GM19328 (cell line): Measurements from ENCODE around the gene MYOCD.
"Not testable (repeated sequence)": the region's sequence is repeated elsewhere in the genome, so short reads cannot be mapped to it uniquely, and the experiment has no call there.

Experiments used
- ATAC-seq: cut with Tn5 transposase; IDR thresholded peaks from one replicate; pipeline ENCODE4 v1.9.1; 2021; ENCODE audit warnings: mild to moderate bottlenecking, moderate library complexity; ENCODE audit not compliant: unreplicated experiment

MYOCD gene, protein sequence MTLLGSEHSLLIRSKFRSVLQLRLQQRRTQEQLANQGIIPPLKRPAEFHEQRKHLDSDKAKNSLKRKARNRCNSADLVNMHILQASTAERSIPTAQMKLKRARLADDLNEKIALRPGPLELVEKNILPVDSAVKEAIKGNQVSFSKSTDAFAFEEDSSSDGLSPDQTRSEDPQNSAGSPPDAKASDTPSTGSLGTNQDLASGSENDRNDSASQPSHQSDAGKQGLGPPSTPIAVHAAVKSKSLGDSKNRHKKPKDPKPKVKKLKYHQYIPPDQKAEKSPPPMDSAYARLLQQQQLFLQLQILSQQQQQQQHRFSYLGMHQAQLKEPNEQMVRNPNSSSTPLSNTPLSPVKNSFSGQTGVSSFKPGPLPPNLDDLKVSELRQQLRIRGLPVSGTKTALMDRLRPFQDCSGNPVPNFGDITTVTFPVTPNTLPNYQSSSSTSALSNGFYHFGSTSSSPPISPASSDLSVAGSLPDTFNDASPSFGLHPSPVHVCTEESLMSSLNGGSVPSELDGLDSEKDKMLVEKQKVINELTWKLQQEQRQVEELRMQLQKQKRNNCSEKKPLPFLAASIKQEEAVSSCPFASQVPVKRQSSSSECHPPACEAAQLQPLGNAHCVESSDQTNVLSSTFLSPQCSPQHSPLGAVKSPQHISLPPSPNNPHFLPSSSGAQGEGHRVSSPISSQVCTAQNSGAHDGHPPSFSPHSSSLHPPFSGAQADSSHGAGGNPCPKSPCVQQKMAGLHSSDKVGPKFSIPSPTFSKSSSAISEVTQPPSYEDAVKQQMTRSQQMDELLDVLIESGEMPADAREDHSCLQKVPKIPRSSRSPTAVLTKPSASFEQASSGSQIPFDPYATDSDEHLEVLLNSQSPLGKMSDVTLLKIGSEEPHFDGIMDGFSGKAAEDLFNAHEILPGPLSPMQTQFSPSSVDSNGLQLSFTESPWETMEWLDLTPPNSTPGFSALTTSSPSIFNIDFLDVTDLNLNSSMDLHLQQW

DNA sequence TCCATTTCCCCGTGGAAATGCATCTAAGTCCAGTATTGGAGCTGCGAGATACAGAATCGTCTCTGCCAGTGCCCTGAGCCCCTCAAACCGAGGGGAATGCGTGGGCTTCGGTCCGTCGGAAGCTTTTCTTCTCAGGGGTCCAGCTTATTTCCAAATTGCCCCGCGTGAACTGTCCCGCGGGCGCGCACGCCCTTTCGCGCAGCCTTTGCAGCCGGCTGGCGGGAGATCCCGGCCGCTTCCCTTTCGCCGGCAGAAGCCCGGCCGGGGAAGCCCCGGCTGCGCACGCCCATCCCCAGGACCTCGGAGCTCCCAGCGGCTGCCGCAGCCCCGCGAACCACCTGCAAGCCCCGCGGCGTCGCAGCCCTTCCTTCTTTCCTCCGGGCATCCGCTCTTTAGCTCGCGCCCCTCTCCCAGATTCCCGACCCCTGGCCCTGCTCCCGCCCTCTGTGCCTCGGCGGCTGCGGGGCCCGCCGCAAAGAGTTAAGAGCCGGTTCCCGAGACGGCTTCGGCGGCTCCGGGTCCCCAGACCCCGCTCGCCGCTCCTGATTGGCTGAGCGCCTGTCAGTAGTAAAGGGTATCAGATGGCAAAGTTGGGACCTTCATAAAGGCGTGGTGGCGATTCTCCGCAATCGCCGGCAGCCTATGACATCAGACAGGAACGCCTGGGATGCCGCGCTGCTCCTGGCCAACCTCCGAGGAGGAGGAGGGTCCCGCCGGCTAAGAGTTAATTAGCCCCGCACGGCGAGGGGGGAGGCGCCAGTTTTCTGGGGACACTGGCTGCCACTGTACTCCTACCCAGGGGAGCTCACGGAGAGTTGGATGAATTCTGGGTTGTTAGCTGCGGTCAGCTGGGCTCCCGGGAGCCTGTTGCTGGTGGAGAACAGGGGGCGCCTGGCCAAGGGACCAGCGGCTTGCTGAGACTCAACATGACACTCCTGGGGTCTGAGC, at the start of gene MYOCD:
Gene MYOCD (plus strand): TSS at position 628 of the 948 bp plus-strand sequence. CDS start 299 bp downstream, at position 927.
- no peak for ATAC-seq

DNA sequence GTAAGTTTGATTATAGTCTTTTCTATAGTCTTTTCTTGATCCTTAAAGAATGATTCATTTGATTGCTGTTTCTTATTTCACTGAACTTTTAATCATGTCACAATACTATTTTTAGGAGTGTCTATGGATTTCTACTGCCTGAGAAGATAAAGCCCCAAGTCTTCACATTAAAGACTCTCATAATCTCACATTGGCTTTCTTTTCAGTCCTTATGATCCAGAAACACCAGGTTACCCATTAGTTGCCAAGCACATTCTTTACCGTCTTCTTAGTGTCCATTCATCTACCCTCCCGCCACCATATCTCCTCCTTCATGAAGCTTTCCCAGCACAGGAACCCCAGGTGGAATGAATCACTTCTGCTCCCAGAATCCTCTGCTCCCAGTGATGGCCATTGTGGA, 49.5 kb upstream of the MYOCD start:
- ATAC-seq = no peak

GRCh38 chr17:12618557-12618956, 47.1 kb upstream of the MYOCD start:
- no peak for ATAC-seq

GRCh38 chr17:12619459-12620199, 46.1 kb upstream of the MYOCD start:
- ATAC-seq = no peak

DNA sequence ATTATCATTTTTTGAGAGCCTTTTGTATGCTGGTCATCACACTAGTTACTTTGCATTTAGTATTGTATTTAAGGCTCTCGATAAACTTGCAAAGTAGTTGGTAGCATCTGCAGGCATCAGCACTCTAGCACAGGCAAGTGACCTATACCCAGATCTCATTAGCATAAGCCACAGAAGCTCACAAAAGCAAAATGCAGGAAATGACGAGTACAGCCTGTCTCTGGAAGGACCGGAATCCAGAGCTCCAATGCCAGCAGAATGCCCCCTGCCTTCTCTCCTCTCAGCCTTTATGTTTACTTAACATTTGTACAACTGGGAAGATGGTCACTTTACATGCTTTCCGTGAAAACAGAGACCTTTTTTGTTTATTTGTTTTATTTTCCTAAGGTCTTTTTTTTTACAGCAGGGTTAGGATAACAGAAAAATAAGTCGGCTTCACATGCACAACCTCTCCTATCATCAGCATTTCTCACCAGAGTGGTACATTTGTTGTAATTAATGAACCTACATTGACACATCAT, 45.4 kb upstream of the MYOCD start:
- ATAC-seq = no peak

- no peak for ATAC-seq
These were observed 43.0 kb upstream of the MYOCD start for GRCh38 chr17:12622726-12623125.

DNA sequence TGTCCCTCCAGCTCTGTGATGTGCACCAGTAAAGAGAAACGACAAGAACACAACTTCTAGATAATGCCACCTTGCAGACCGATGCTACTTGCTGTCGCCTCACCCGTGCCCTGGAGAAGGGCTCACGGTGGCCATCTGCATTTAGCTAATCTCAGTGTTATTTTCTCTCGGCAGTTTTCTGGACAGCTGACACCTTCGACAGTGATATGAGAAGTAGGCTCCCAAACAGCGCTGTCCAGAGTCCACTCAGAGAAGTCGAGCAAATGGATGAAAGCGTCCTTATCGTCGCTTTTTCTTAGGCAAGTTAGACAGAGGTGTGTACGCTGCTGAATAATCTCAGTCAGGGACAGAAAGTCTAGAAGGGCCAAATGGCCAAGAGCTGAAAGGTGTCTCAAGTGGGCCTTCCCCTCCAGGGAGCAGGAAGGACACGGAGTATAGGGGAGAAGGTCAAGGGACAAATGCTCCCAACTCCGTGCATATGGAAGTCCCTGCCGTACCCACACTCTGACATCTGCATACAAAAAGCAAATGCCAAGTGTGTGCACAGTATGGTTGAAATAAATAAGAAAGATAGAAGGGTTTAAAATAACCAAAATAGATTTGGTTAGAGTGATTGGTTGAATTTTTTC, 42.4 kb upstream of the MYOCD start:
- ATAC-seq = no peak

- ATAC-seq = no peak
These were observed 41.5 kb upstream of the MYOCD start for GRCh38 chr17:12624211-12624610.

- no peak for ATAC-seq
These were observed 40.6 kb upstream of the MYOCD start for GRCh38 chr17:12625092-12625491.

DNA sequence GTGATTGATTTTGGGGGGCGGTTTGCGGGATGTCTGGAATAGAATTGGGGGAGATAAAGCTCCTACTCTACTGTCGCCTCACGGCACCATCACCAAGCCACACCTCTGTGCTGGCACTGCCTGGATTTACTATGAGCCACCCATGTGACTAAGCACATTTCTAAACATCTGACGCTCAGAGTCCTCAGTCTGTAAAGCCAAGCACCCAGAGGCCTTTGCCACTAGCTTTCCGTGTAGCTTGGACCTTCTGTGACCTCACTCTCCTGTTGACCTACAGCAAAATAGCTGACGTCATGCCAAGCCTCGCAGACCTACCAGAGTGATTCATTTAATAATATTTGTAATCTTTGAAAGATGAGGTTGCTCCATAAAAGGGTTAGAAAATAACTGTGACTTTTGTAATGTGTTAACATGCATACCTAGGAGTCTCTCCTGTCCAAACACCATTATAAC, 38.5 kb upstream of the MYOCD start:
- no peak for ATAC-seq

DNA sequence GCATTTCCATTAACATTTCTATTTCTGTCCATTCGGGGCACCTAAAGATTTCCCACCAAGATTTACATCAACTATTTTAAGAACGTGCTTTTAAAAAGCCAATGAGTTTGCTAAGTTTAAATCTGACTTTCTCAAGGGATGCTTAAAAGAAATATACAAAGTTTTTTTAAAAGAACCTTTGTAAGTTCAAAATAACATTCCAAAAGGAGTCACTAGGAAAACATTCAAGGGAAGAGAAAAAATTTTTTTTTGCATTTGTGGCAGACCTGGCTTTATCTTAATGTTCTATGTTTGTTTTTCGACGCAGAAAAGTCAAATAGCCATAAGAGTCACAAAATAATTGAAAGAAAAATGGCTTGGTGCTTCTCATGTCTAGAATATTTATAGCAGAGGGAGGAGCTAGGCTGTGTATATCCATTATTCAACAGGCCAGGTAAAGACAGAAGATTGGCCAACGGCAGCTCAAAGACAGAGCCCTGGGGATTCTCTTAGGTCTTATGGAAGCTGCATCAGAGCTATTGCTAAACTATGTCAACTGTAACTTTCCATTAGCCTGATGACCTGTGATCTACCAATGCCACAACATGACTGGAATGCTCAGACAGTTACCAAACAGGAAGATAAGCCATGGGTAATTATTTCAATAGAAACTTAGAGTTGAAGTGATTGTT, 37.8 kb upstream of the MYOCD start:
- no peak for ATAC-seq

DNA sequence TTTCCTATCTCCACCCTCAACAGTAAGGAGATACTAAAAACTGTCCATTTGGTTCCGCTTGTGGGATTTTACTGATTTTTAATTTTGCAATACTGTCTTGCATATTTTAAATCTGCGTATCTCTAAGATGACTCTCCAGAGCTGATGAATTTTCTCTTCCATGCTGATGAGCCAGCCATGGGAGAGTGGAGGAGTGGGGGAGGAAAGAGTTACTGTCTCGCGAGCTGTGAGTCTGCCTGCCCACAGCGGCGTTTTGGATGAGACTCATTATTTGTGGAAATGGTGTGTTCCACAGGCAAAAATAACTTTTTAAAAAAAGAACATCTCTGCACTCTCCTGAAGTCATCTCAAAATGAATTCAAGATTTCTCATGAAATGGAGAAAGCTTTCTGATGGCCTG, 34.6 kb upstream of the MYOCD start:
- ATAC-seq = no peak

- ATAC-seq = no peak
These were observed 32.9 kb upstream of the MYOCD start for GRCh38 chr17:12632785-12633184.

DNA sequence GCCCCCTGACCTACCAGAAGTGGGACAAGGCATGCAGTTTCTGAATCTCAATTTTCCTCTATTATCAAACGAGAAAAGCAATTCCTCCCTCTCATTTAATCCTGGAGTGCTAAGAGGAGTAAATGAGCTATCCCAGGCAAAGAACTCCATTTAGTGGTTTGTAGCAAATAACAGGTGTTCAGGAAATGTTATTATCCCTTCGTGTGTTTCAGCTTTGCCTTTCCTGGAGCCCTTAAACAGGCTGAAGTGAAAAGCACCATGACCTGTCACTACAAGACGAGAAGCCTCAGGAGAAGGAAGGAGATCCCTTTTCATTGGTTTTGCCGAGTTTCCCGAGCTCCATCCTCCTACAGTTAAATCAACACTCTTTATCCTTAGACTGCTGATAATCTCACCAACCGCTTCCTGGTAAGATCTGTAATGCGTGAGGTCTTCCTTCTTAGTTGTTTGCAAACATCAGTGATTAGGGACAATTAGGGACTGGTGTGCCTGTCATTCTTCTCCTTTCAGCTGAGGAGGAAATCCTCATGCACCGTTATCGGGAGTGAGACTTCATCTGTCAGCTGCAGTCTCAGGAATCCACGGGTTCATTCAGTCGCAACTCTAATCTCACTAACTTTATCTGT, 30.8 kb upstream of the MYOCD start:
- no peak for ATAC-seq

- not testable (repeated sequence) for ATAC-seq
These were observed 29.7 kb upstream of the MYOCD start for GRCh38 chr17:12635996-12636395.

DNA sequence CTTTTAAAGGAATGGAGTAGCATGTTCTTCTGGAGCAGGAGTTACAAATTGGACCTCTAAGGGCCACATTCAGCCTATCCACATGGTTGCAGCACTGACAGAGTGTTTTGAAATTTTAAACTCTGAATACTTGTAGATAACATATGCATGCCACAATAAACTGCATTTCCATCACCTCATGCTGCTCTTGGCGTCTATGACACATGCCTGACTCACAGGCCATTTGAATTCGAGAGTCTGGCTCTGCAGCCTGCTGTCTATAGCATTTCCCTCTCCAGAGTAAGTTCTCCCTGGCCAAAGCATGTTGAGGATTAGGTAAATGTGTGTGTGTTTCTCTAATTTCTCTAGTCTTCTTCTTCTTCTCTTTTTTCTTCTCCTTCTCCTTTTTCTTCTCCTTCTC, 28.7 kb upstream of the MYOCD start:
- no peak for ATAC-seq

GRCh38 chr17:12637745-12638651, 27.7 kb upstream of the MYOCD start:
- ATAC-seq = no peak
